ENCODE data around the gene AP2A2. TPM values are rescaled to one million over a fixed set of nuclear protein-coding genes. Genes with fewer than 3 reads are reported as not detected.

AP2A2 gene
- total RNA-seq, 2 experiments from 2014 or later: 24.9 to 43.0 TPM

- no peak for DNase-seq (ENCODE audit: low spot score)
- TF ChIP-seq EZH2phosphoT487 (IDR thresholded peaks at IDR 0.05; ENCODE audit: borderline replicate concordance, low read depth, low read length): no peak
- no peak for TF ChIP-seq CTCF (conservative IDR thresholded peaks at IDR 0.05; ENCODE audit: low read length)
- intact Hi-C loops (cut with micrococcal nuclease; ENCODE audit: unreplicated experiment): no loop called here
- H3K4me1 ChIP-seq (ENCODE audit: insufficient read depth, low read length, poor library complexity, severe bottlenecking): no peaks in the 10 kb centered on the region
- H3K9me3 ChIP-seq (ENCODE audit: low read length): no peaks in the 10 kb centered on the region
- ChIA-PET CTCF (ENCODE audit: unreplicated experiment) (no interaction called here), POLR2A (no interaction called here)
- H3K9me2 ChIP-seq (ENCODE audit: insufficient read depth, low read length): no peaks in the 10 kb centered on the region
- H3K79me2 ChIP-seq (ENCODE audit: insufficient read depth, low read depth, low read length): no peaks in the 10 kb centered on the region
- no peak overlapping the region for H2AFZ ChIP-seq (ENCODE audit: low read length)
- H4K20me1 ChIP-seq (ENCODE audit: insufficient read depth, low read length): no peaks in the 10 kb centered on the region
- H3K4me2 ChIP-seq (ENCODE audit: low read length): no peak overlapping the region
- BruUV-seq (replicated peaks): no TSS peak
- H3K36me3 ChIP-seq (ENCODE audit: insufficient read depth, low read length): peaks cover 24% of the 10 kb centered on the region
- no peak overlapping the region for H3K4me3 ChIP-seq (ENCODE audit: low read depth, low read length, poor library complexity, severe bottlenecking)
- no peak overlapping the region for H3K27ac ChIP-seq (ENCODE audit: low read depth, low read length, poor library complexity, severe bottlenecking)
These were observed 70.2 kb downstream of the AP2A2 start for GRCh38 chr11:995752-996420.

- CTCF ChIA-PET (ENCODE audit: unreplicated experiment): no interaction called here
- BruUV-seq (replicated peaks): no TSS peak
- DNase-seq (ENCODE audit: low spot score): no peak
- intact Hi-C loops (cut with micrococcal nuclease; ENCODE audit: unreplicated experiment): no loop called here
- Histone ChIP-seq H3K36me3 (ENCODE audit: insufficient read depth, low read length) (peaks cover 24% of the 10 kb centered on the region), H3K4me2 (ENCODE audit: low read length) (no peak overlapping the region), H3K9me3 (ENCODE audit: low read length) (no peaks in the 10 kb centered on the region), H3K79me2 (ENCODE audit: insufficient read depth, low read depth, low read length) (no peaks in the 10 kb centered on the region), H3K4me1 (ENCODE audit: insufficient read depth, low read length, poor library complexity, severe bottlenecking) (no peaks in the 10 kb centered on the region), H3K4me3 (ENCODE audit: low read depth, low read length, poor library complexity, severe bottlenecking) (no peak overlapping the region), H2AFZ (ENCODE audit: low read length) (no peak overlapping the region), H3K27ac (ENCODE audit: low read depth, low read length, poor library complexity, severe bottlenecking) (no peak overlapping the region), H4K20me1 (ENCODE audit: insufficient read depth, low read length) (no peaks in the 10 kb centered on the region), H3K9me2 (ENCODE audit: insufficient read depth, low read length) (no peaks in the 10 kb centered on the region)
- no peak for TF ChIP-seq EZH2phosphoT487 (IDR thresholded peaks at IDR 0.05; ENCODE audit: borderline replicate concordance, low read depth, low read length)
- TF ChIP-seq CTCF (conservative IDR thresholded peaks at IDR 0.05; ENCODE audit: low read length): no peak
- POLR2A ChIA-PET: no interaction called here
These were observed 71.0 kb downstream of the AP2A2 start for GRCh38 chr11:996681-997080.

GRCh38 chr11:997907-998306 lies 72.2 kb downstream of the AP2A2 start:
- no TSS peak for BruUV-seq (replicated peaks)
- no peak overlapping the region for H3K27ac ChIP-seq (ENCODE audit: low read depth, low read length, poor library complexity, severe bottlenecking)
- ChIA-PET POLR2A (no interaction called here), CTCF (ENCODE audit: unreplicated experiment) (no interaction called here)
- H3K4me1 ChIP-seq (ENCODE audit: insufficient read depth, low read length, poor library complexity, severe bottlenecking): no peaks in the 10 kb centered on the region
- DNase-seq (ENCODE audit: low spot score): no peak
- H3K9me2 ChIP-seq (ENCODE audit: insufficient read depth, low read length): no peaks in the 10 kb centered on the region
- no peaks in the 10 kb centered on the region for H3K9me3 ChIP-seq (ENCODE audit: low read length)
- no peak overlapping the region for H2AFZ ChIP-seq (ENCODE audit: low read length)
- H3K36me3 ChIP-seq (ENCODE audit: insufficient read depth, low read length): peaks cover 36% of the 10 kb centered on the region
- no peaks in the 10 kb centered on the region for H4K20me1 ChIP-seq (ENCODE audit: insufficient read depth, low read length)
- TF ChIP-seq EZH2phosphoT487 (IDR thresholded peaks at IDR 0.05; ENCODE audit: borderline replicate concordance, low read depth, low read length): no peak
- TF ChIP-seq CTCF (conservative IDR thresholded peaks at IDR 0.05; ENCODE audit: low read length): no peak
- intact Hi-C loops (cut with micrococcal nuclease; ENCODE audit: unreplicated experiment): no loop called here
- no peak overlapping the region for H3K4me3 ChIP-seq (ENCODE audit: low read depth, low read length, poor library complexity, severe bottlenecking)
- H3K79me2 ChIP-seq (ENCODE audit: insufficient read depth, low read depth, low read length): no peaks in the 10 kb centered on the region
- no peak overlapping the region for H3K4me2 ChIP-seq (ENCODE audit: low read length)

Data from OCI-LY7 (cell line).